Measurements from ENCODE around the gene RCN1. TPM values are rescaled to one million over a fixed set of nuclear protein-coding genes. Genes with fewer than 3 reads are reported as not detected.

Gene RCN1
- total and polyA plus RNA-seq, 7 experiments from 2014 or later: 5.5 to 26.8 (median 7.0) TPM

DNA sequence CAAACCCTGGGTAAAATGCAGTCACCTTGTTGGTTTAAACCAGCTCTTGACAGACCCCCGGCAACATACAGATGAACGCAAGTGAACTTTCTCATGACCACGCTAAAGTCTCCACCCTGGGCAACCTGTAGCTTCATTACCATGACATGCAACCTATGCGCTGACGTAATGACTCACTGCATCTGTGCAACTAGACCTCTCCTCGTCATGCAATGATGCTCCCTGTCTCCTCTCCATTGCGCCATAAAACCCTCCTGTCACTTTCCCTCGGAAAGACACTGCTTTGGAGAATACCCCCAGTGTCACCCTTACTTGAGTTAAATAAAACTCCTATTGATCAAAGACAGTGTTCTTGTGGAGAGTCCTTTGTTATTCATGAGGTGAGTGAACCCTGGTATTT, 52.5 kb downstream of the RCN1 start:
- POLR2A ChIA-PET: no interaction called here
- H3K27me3 ChIP-seq (ENCODE audit: control insufficient read depth in 2 of 2, insufficient read depth in 2 of 2, low read length in 2 of 2): no peaks in the 10 kb centered on the region
- H3K4me3 ChIP-seq (ENCODE audit: low read length): no peak overlapping the region
- no peaks in the 10 kb centered on the region for H3K9me3 ChIP-seq (ENCODE audit: control insufficient read depth in 2 of 3, low read length in 3 of 3)
- H3K36me3 Mint-ChIP-seq: no peaks in the 10 kb centered on the region
- H3K27me3 Mint-ChIP-seq: peaks cover 2 to 17% (median 11%) of the 10 kb centered on the region in 5 donors
- no peak for DNase-seq
- no peak overlapping the region for H3K27ac Mint-ChIP-seq
- no peaks in the 10 kb centered on the region for H3K4me1 ChIP-seq (ENCODE audit: control insufficient read depth in 2 of 2, insufficient read depth in 2 of 2, low read length in 2 of 2)
- peaks cover 0 to 10% (median 0%) of the 10 kb centered on the region in 7 donors for H3K4me1 Mint-ChIP-seq
- peaks cover 0 to 4% (median 0%) of the 10 kb centered on the region in 11 donors for H3K9me3 Mint-ChIP-seq
- no peak for ATAC-seq
- H3K4me3 Mint-ChIP-seq: no peak overlapping the region
- CTCF ChIA-PET: interaction anchor here (0.7 kb wide), 1 partner anchor 33 kb away, joined by 3 read pairs; no protein-coding TSS in a partner anchor
- intact Hi-C loops (cut with micrococcal nuclease): no loop called here
- H3K36me3 ChIP-seq (ENCODE audit: control insufficient read depth in 2 of 3, insufficient read depth in 3 of 3, low read length in 3 of 3): no peaks in the 10 kb centered on the region
- no peak overlapping the region for H3K27ac ChIP-seq (ENCODE audit: low read depth, low read length)

DNA sequence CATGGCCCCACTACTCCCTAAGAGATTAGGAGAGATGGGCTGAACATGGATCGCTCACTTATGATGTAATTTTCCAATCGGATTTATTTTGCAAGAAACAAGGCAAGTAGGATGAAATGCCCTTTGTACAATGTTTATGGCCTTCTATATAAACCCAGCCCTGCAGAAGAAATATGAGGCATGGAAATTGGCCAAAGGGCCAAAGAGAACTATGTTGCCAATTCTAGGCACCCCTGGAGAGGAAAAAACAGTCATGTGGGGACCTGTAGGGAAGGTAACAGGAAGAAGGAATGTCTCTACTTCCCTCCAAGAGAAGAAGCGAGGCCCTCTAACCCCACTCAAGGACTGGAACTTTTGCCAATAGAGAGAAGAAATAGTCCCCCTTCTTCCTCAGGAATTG, 54.4 kb downstream of the RCN1 start:
- no peaks in the 10 kb centered on the region for H3K36me3 Mint-ChIP-seq
- Histone ChIP-seq H3K27ac (ENCODE audit: low read depth, low read length) (no peak overlapping the region), H3K4me3 (ENCODE audit: low read length) (no peak overlapping the region), H3K9me3 (ENCODE audit: control insufficient read depth in 2 of 3, low read length in 3 of 3) (no peaks in the 10 kb centered on the region), H3K27me3 (ENCODE audit: control insufficient read depth in 2 of 2, insufficient read depth in 2 of 2, low read length in 2 of 2) (no peaks in the 10 kb centered on the region), H3K4me1 (ENCODE audit: control insufficient read depth in 2 of 2, insufficient read depth in 2 of 2, low read length in 2 of 2) (no peaks in the 10 kb centered on the region), H3K36me3 (ENCODE audit: control insufficient read depth in 2 of 3, insufficient read depth in 3 of 3, low read length in 3 of 3) (no peaks in the 10 kb centered on the region)
- no peak overlapping the region for H3K4me3 Mint-ChIP-seq
- POLR2A ChIA-PET: interaction anchor here (0.6 kb wide), 1 partner anchor 468 kb away, joined by 3 read pairs; no protein-coding TSS in a partner anchor
- ATAC-seq (no peak), DNase-seq (no peak)
- intact Hi-C loops (cut with micrococcal nuclease): no loop called here
- H3K4me1 Mint-ChIP-seq: peaks cover 0 to 10% (median 0%) of the 10 kb centered on the region in 7 donors
- no peak overlapping the region for H3K27ac Mint-ChIP-seq
- CTCF ChIA-PET: no interaction called here
- peaks cover 2 to 29% (median 15%) of the 10 kb centered on the region in 5 donors for H3K27me3 Mint-ChIP-seq
- peaks cover 0 to 4% (median 0%) of the 10 kb centered on the region in 11 donors for H3K9me3 Mint-ChIP-seq

DNA sequence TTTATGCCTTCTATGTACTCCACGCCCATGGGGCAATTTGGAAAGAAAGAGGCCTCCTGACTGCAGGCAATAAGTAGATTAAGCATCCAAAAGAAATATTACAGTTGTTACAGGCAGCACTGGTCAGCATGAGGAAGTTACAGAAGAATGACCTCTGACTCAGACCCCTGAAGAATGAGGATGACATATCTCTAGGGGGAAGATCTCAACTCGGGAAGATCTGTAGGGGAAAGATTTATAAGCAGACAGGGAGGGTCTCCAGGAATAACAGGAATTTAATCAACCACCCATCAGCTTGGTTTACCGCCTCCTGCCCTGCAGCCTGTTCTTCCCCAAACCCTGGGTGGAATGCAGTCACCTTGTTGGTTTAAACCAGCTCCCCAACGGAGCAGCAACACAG, 58.0 kb downstream of the RCN1 start:
- Histone ChIP-seq H3K9me3 (ENCODE audit: control insufficient read depth in 2 of 3, low read length in 3 of 3) (no peaks in the 10 kb centered on the region), H3K27ac (ENCODE audit: low read depth, low read length) (no peak overlapping the region), H3K27me3 (ENCODE audit: control insufficient read depth in 2 of 2, insufficient read depth in 2 of 2, low read length in 2 of 2) (no peaks in the 10 kb centered on the region), H3K4me1 (ENCODE audit: control insufficient read depth in 2 of 2, insufficient read depth in 2 of 2, low read length in 2 of 2) (no peaks in the 10 kb centered on the region), H3K36me3 (ENCODE audit: control insufficient read depth in 2 of 3, insufficient read depth in 3 of 3, low read length in 3 of 3) (no peaks in the 10 kb centered on the region), H3K4me3 (ENCODE audit: low read length) (no peak overlapping the region)
- ChIA-PET CTCF (interaction anchor here (0.6 kb wide), 1 partner anchor 40 kb away, joined by 3 read pairs; no protein-coding TSS in a partner anchor), POLR2A (no interaction called here)
- Mint-ChIP-seq H3K27me3 (peaks cover 16 to 43% (median 27%) of the 10 kb centered on the region in 5 donors), H3K36me3 (no peaks in the 10 kb centered on the region), H3K4me3 (no peak overlapping the region), H3K9me3 (peaks cover 0 to 4% (median 0%) of the 10 kb centered on the region in 11 donors), H3K4me1 (no peaks in the 10 kb centered on the region), H3K27ac (no peak overlapping the region)
- ATAC-seq (no peak), DNase-seq (no peak)
- intact Hi-C loops (cut with micrococcal nuclease): no loop called here

DNA sequence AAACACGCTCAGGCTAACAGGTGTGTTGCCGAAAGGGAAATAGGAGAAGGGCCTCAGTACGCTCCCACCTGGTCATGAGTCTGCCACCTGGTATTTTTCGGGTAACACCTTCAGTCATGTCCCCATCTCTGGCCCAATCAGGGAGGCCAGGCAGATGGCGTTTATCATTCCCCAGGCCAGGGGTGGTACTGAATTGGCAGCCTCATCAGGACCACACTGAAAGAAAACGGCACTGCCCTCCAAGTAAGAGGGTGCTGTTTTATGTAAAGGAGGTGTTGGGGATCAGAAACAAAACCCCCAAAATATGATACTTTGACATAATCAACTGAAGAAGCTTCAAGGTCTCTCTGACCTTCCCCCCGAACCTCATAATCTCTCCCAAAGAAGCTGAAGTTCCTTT, 58.9 kb downstream of the RCN1 start:
- POLR2A ChIA-PET: no interaction called here
- CTCF ChIA-PET: no interaction called here
- H3K4me1 Mint-ChIP-seq: no peaks in the 10 kb centered on the region
- H3K9me3 ChIP-seq (ENCODE audit: control insufficient read depth in 2 of 3, low read length in 3 of 3): no peaks in the 10 kb centered on the region
- no peak overlapping the region for H3K4me3 Mint-ChIP-seq
- H3K36me3 ChIP-seq (ENCODE audit: control insufficient read depth in 2 of 3, insufficient read depth in 3 of 3, low read length in 3 of 3): no peaks in the 10 kb centered on the region
- peaks cover 0 to 4% (median 0%) of the 10 kb centered on the region in 11 donors for H3K9me3 Mint-ChIP-seq
- no peak for ATAC-seq
- intact Hi-C loops (cut with micrococcal nuclease): no loop called here
- H3K27me3 ChIP-seq (ENCODE audit: control insufficient read depth in 2 of 2, insufficient read depth in 2 of 2, low read length in 2 of 2): no peaks in the 10 kb centered on the region
- no peak for DNase-seq
- H3K27ac Mint-ChIP-seq: no peak overlapping the region
- H3K4me3 ChIP-seq (ENCODE audit: low read length): no peak overlapping the region
- H3K4me1 ChIP-seq (ENCODE audit: control insufficient read depth in 2 of 2, insufficient read depth in 2 of 2, low read length in 2 of 2): no peaks in the 10 kb centered on the region
- H3K36me3 Mint-ChIP-seq: no peaks in the 10 kb centered on the region
- H3K27ac ChIP-seq (ENCODE audit: low read depth, low read length): no peak overlapping the region
- H3K27me3 Mint-ChIP-seq: peaks cover 17 to 42% (median 27%) of the 10 kb centered on the region in 5 donors

DNA sequence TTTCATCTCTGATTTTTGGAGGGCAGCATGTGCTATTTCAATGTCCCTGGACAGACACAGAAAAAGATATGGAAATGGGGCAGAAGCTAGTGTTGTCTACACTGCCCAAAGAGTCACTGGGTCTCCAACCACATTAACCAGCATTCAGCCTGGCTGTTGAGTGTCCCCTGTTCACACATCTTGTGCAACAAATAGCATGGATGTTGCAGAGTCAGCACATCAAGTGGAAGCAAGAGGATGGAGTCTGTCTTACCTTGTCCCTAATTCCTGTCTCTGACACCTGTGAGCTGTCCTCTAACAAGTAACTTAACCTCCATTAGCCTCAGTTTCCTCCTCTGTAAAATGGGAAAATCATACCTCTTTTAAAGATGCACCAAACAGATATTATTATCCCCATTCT, 60.2 kb downstream of the RCN1 start:
- intact Hi-C loops (cut with micrococcal nuclease): no loop called here
- no peak for ATAC-seq
- H3K9me3 Mint-ChIP-seq: peaks cover 0 to 4% (median 0%) of the 10 kb centered on the region in 11 donors

DNA sequence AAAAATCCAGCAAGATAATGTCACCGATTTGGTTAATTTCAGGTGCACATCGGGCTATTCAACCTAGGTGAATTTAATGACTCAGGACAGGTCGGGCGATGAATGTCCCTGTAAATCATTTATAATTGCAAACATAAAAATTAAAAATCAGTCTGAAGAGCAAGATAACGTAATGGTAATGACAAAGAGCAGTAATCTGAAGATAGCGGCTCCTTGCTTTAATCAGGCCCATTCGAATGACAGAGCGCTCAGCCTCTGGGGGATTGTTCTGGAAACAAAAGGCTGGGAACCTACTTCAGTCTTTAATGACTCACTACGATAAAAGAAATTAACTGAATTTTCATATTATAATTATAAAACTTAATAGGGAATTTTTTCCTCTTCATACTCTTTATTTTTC, 61.3 kb downstream of the RCN1 start:
- no peak overlapping the region for H3K4me3 ChIP-seq (ENCODE audit: low read length)
- Mint-ChIP-seq H3K9me3 (peaks cover 0 to 10% (median 0%) of the 10 kb centered on the region in 11 donors), H3K27ac (no peak overlapping the region), H3K36me3 (no peaks in the 10 kb centered on the region), H3K4me3 (no peak overlapping the region), H3K27me3 (peaks cover 18 to 43% (median 29%) of the 10 kb centered on the region in 5 donors), H3K4me1 (no peaks in the 10 kb centered on the region)
- ChIA-PET POLR2A (no interaction called here), CTCF (no interaction called here)
- H3K4me1 ChIP-seq (ENCODE audit: control insufficient read depth in 2 of 2, insufficient read depth in 2 of 2, low read length in 2 of 2): no peaks in the 10 kb centered on the region
- no peak for DNase-seq
- no peaks in the 10 kb centered on the region for H3K9me3 ChIP-seq (ENCODE audit: control insufficient read depth in 2 of 3, low read length in 3 of 3)
- H3K27me3 ChIP-seq (ENCODE audit: control insufficient read depth in 2 of 2, insufficient read depth in 2 of 2, low read length in 2 of 2): no peaks in the 10 kb centered on the region
- H3K36me3 ChIP-seq (ENCODE audit: control insufficient read depth in 2 of 3, insufficient read depth in 3 of 3, low read length in 3 of 3): no peaks in the 10 kb centered on the region
- intact Hi-C loops (cut with micrococcal nuclease): no loop called here
- no peak overlapping the region for H3K27ac ChIP-seq (ENCODE audit: low read depth, low read length)
- no peak for ATAC-seq

More for the DNA sequence above, 60.2 kb downstream of the RCN1 start:
- CTCF ChIA-PET: no interaction called here
- Histone ChIP-seq H3K4me3 (ENCODE audit: low read length) (no peak overlapping the region), H3K36me3 (ENCODE audit: control insufficient read depth in 2 of 3, insufficient read depth in 3 of 3, low read length in 3 of 3) (no peaks in the 10 kb centered on the region), H3K9me3 (ENCODE audit: control insufficient read depth in 2 of 3, low read length in 3 of 3) (no peaks in the 10 kb centered on the region), H3K4me1 (ENCODE audit: control insufficient read depth in 2 of 2, insufficient read depth in 2 of 2, low read length in 2 of 2) (no peaks in the 10 kb centered on the region), H3K27me3 (ENCODE audit: control insufficient read depth in 2 of 2, insufficient read depth in 2 of 2, low read length in 2 of 2) (no peaks in the 10 kb centered on the region), H3K27ac (ENCODE audit: low read depth, low read length) (no peak overlapping the region)
- peaks cover 18 to 44% (median 27%) of the 10 kb centered on the region in 5 donors for H3K27me3 Mint-ChIP-seq
- H3K4me3 Mint-ChIP-seq: no peak overlapping the region
- no peak for DNase-seq
- no peaks in the 10 kb centered on the region for H3K36me3 Mint-ChIP-seq
- H3K4me1 Mint-ChIP-seq: no peaks in the 10 kb centered on the region
- no peak overlapping the region for H3K27ac Mint-ChIP-seq
- POLR2A ChIA-PET: no interaction called here

DNA sequence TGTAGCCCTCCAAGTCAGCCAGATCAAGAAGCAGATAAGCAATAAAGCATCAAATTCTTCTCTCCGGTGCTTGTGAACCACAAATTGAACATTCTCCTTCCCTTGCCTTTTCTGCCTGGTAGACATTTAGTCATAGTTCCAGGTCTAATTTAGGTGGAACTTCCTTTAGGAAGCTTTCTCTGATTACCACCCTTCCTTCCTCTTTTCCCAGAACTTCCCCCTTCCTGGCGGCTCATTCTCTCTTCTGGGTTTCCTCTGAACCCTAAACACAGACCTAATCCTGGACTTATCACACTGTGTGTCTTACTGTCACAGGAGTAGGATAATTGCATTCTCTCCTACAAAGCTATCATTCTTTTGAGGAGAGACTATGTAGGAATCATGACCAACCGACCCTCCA, 61.9 kb downstream of the RCN1 start:
- ChIA-PET POLR2A (no interaction called here), CTCF (no interaction called here)
- DNase-seq: no peak
- no peak overlapping the region for H3K4me3 ChIP-seq (ENCODE audit: low read length)
- intact Hi-C loops (cut with micrococcal nuclease): no loop called here
- no peaks in the 10 kb centered on the region for H3K36me3 ChIP-seq (ENCODE audit: control insufficient read depth in 2 of 3, insufficient read depth in 3 of 3, low read length in 3 of 3)
- no peaks in the 10 kb centered on the region for H3K27me3 ChIP-seq (ENCODE audit: control insufficient read depth in 2 of 2, insufficient read depth in 2 of 2, low read length in 2 of 2)
- H3K9me3 Mint-ChIP-seq: peaks cover 0 to 10% (median 0%) of the 10 kb centered on the region in 11 donors
- no peaks in the 10 kb centered on the region for H3K36me3 Mint-ChIP-seq
- no peaks in the 10 kb centered on the region for H3K4me1 ChIP-seq (ENCODE audit: control insufficient read depth in 2 of 2, insufficient read depth in 2 of 2, low read length in 2 of 2)
- H3K27me3 Mint-ChIP-seq: peaks cover 17 to 39% (median 23%) of the 10 kb centered on the region in 5 donors
- H3K4me1 Mint-ChIP-seq: no peaks in the 10 kb centered on the region
- H3K4me3 Mint-ChIP-seq: no peak overlapping the region
- no peak overlapping the region for H3K27ac ChIP-seq (ENCODE audit: low read depth, low read length)
- no peaks in the 10 kb centered on the region for H3K9me3 ChIP-seq (ENCODE audit: control insufficient read depth in 2 of 3, low read length in 3 of 3)
- ATAC-seq: no peak
- no peak overlapping the region for H3K27ac Mint-ChIP-seq
